Prostate gland (tissue), 2 donors: ENCODE results near the gene NAT10. TPM values are rescaled to one million over a fixed set of nuclear protein-coding genes. Genes with fewer than 3 reads are reported as not detected.

Source experiments
- DNase-seq: peaks from one replicate; pipeline ENCODE4 v3.0.0-alpha.2; 2019; ENCODE audit warnings: low spot score
- H3K27ac ChIP-seq, 2 donors: fragments of 200-600 bp; sonication (generic); 2 replicates each; pipeline ENCODE4 v1.5.1; 2017 to 2019
- H3K27me3 ChIP-seq: fragments of 200-600 bp; sonication (generic); replicated peaks from 2 replicates; pipeline ENCODE4 v1.5.1; 2019; ENCODE audit not compliant: insufficient read depth
- H3K36me3 ChIP-seq, 2 donors: fragments of 200-600 bp; sonication (generic); 1 replicate in 1 of 2; 2 replicates in 1 of 2; pipeline versions ENCODE4 v1.5.1 to v1.8.1; 2017 to 2019
- H3K4me1 ChIP-seq: fragments of 200-600 bp; sonication (generic); replicated peaks from 2 replicates; pipeline ENCODE4 v1.5.1; 2019
- H3K4me3 ChIP-seq, 2 donors: fragments of 200-600 bp; sonication (generic); 2 replicates each; pipeline ENCODE4 v1.5.1; 2017 to 2019
- H3K9me3 ChIP-seq: fragments of 200-600 bp; sonication (generic); 2 replicates; pipeline ENCODE4 v1.5.1; 2017
- CTCF ChIP-seq, 4 experiments: fragments of 200-600 bp in 2 of 4; fragments of 450-650 bp in 2 of 4; sonication (generic) in 2 of 4; IDR thresholded peaks; 1 replicate in 3 of 4; 2 replicates in 1 of 4; pipeline ENCODE4 v1.5.1; 2016 to 2019; ENCODE audit warnings: antibody characterized with exemption in 4 of 4, mild to moderate bottlenecking in 2 of 4, moderate library complexity in 2 of 4
- POLR2A ChIP-seq: fragments of 450-650 bp; IDR thresholded peaks from one replicate; pipeline ENCODE4 v1.6.1; 2016; ENCODE audit warnings: antibody characterized with exemption, mild to moderate bottlenecking
- POLR2AphosphoS5 ChIP-seq: sonication (generic); formaldehyde crosslinking; IDR thresholded peaks from one replicate; pipeline ENCODE4 v1.6.1; 2017; ENCODE audit warnings: antibody characterized with exemption
- WGBS: methylation state at CpG from one replicate; pipeline ENCODE4 v1.1.5; 2018; 5-methylcytosine and 5-hydroxymethylcytosine counted together
- intact Hi-C: fragments of 100-400 bp; cut with DNase I; formaldehyde crosslinking; loops from one replicate; pipeline ENCODE4 v1.14.2; 2022
- small RNA-seq, 2 donors: library from RNA; depleted of rRNA; stranded (forward); fragments of <200 nt; gene quantifications; one replicate each; pipeline ENCODE3, GENCODE V24; 2016
- total RNA-seq, 2 donors: library from RNA; depleted of rRNA; stranded (reverse); fragments of >200 nt; gene quantifications; one replicate each; pipeline ENCODE4 v1.1.0, GENCODE V29; 2016

NAT10 gene
- total RNA-seq, 2 donors from 2014 or later, result 21.9 to 34.7 TPM

GRCh38 chr11:34191578-34191977 is 86.1 kb downstream of the NAT10 start:
- intact Hi-C loops, result no loop called here
- WGBS, result 83% methylated on average over 5 of the region's 5 CpGs
- TF ChIP-seq CTCF (IDR thresholded peaks at IDR 0.05) (no peak), POLR2A (no peak), POLR2AphosphoS5 (no peak)
- no peak overlapping the region for H3K4me3 ChIP-seq
- H3K9me3 ChIP-seq, result no peaks in the 10 kb centered on the region
- H3K4me1 ChIP-seq, result no peaks in the 10 kb centered on the region
- no peaks in the 10 kb centered on the region for H3K36me3 ChIP-seq
- no peaks in the 10 kb centered on the region for H3K27me3 ChIP-seq
- no peak for DNase-seq
- H3K27ac ChIP-seq, result no peak overlapping the region

GRCh38 chr11:34192481-34193401 is 87.3 kb downstream of the NAT10 start:
- Histone ChIP-seq H3K27ac (peak overlapping the region in 1 of 2 donors; percentile 48), H3K4me3 (no peak overlapping the region), H3K36me3 (no peaks in the 10 kb centered on the region), H3K4me1 (no peaks in the 10 kb centered on the region), H3K9me3 (no peaks in the 10 kb centered on the region), H3K27me3 (no peaks in the 10 kb centered on the region)
- 34% methylated on average over 14 of the region's 14 CpGs for WGBS
- intact Hi-C loops, result loop anchor here (1.0 kb wide), 1 partner anchor 165 kb away; no protein-coding TSS in a partner anchor
- peak; percentile 38 for DNase-seq
- TF ChIP-seq POLR2A, result no peak
- no peak for TF ChIP-seq POLR2AphosphoS5
- no peak for TF ChIP-seq CTCF (IDR thresholded peaks at IDR 0.05)

GRCh38 chr11:34194576-34195335 is 89.3 kb downstream of the NAT10 start:
- no peaks in the 10 kb centered on the region for H3K4me1 ChIP-seq
- WGBS, result 84% methylated on average over 13 of the region's 13 CpGs
- intact Hi-C loops, result no loop called here
- H3K27ac ChIP-seq, result no peak overlapping the region
- no peak for TF ChIP-seq POLR2AphosphoS5
- TF ChIP-seq POLR2A, result no peak
- TF ChIP-seq CTCF (IDR thresholded peaks at IDR 0.05), result no peak
- H3K27me3 ChIP-seq, result no peaks in the 10 kb centered on the region
- H3K9me3 ChIP-seq, result no peaks in the 10 kb centered on the region
- no peak overlapping the region for H3K4me3 ChIP-seq
- DNase-seq, result no peak
- no peaks in the 10 kb centered on the region for H3K36me3 ChIP-seq

Small RNA genes lying within 50 kb of the gene (small RNA-seq; reads per million reads assigned to genes)
- 0 reads per million in 2 donors for gene RF00019

Other genes starting within 250 kb of the NAT10 start
- gene LMO2, start 213.6 kb upstream of the NAT10 start, total RNA-seq, result 10 to 100 TPM; 11.4 to 25.0 TPM
- gene CAPRIN1, start 53.9 kb upstream of the NAT10 start, total RNA-seq, result 100 to 1,000 TPM; 145 to 199 TPM